Neural cell (in vitro differentiated cells): Measurements from ENCODE around the gene BOD1L2.

Experiments used
- CTCF ChIP-seq: fragments of 450-650 bp; IDR thresholded peaks from 2 replicates; pipeline ENCODE4 v1.5.1; 2014; ENCODE audit warnings: antibody characterized with exemption, mild to moderate bottlenecking, moderate library complexity; ENCODE audit not compliant: poor library complexity, severe bottlenecking
- EP300 ChIP-seq: fragments of 450-650 bp; conservative IDR thresholded peaks from 2 replicates; pipeline ENCODE4 v1.6.1; 2014; ENCODE audit warnings: antibody characterized with exemption, mild to moderate bottlenecking, moderate library complexity; ENCODE audit not compliant: poor library complexity, severe bottlenecking
- EZH2 ChIP-seq: fragments of 200-600, 300-800 bp; shearing (Covaris generic), sonication (generic); IDR thresholded peaks from 2 replicates; pipeline ENCODE4 v1.6.1; 2014; ENCODE audit warnings: antibody characterized with exemption, low read length, borderline replicate concordance, mild to moderate bottlenecking; ENCODE audit not compliant: insufficient read depth, poor library complexity, severe bottlenecking
- MXI1 ChIP-seq: fragments of 450-650 bp; conservative IDR thresholded peaks from 2 replicates; pipeline ENCODE4 v1.6.1; 2014; ENCODE audit warnings: antibody characterized with exemption, mild to moderate bottlenecking; ENCODE audit not compliant: poor library complexity, severe bottlenecking
- POLR2AphosphoS5 ChIP-seq: IDR thresholded peaks from 2 replicates; pipeline ENCODE4 v1.6.1; 2012
- REST ChIP-seq: IDR thresholded peaks from 2 replicates; pipeline ENCODE4 v1.6.1; 2012; ENCODE audit warnings: borderline replicate concordance
- SMC3 ChIP-seq: fragments of 450-650 bp; conservative IDR thresholded peaks from 2 replicates; pipeline ENCODE4 v1.6.1; 2014; ENCODE audit warnings: antibody characterized with exemption, mild to moderate bottlenecking, moderate library complexity; ENCODE audit not compliant: poor library complexity

- TF ChIP-seq MXI1 = no peak
- no peak for TF ChIP-seq POLR2AphosphoS5
- no peak for TF ChIP-seq CTCF
- no peak for TF ChIP-seq REST
- no peak for TF ChIP-seq SMC3
- TF ChIP-seq EP300 = no peak
- TF ChIP-seq EZH2 = no peak
Observed at GRCh38 chr18:57131101-57131500, 15.8 kb upstream of the BOD1L2 start.
